BLaER1 (cell line): Measurements from ENCODE around the gene CIROP.

Experiments used
- H3K27ac ChIP-seq: shearing (Covaris generic); formaldehyde crosslinking; 2 replicates; pipeline ENCODE4 v1.8.1; 2022
- H3K27me3 ChIP-seq: shearing (Covaris generic); formaldehyde crosslinking; 2 replicates; pipeline ENCODE4 v1.8.1; 2022
- H3K36me3 ChIP-seq: shearing (Covaris generic); formaldehyde crosslinking; 2 replicates; pipeline ENCODE4 v1.8.1; 2022
- H3K4me1 ChIP-seq: shearing (Covaris generic); formaldehyde crosslinking; 2 replicates; pipeline ENCODE4 v1.8.1; 2022
- H3K4me2 ChIP-seq: shearing (Covaris generic); formaldehyde crosslinking; 2 replicates; pipeline ENCODE4 v1.8.1; 2022
- H3K4me3 ChIP-seq: shearing (Covaris generic); formaldehyde crosslinking; 2 replicates; pipeline ENCODE4 v1.8.1; 2022
- H3K9ac ChIP-seq: shearing (Covaris generic); formaldehyde crosslinking; 2 replicates; pipeline ENCODE4 v1.8.1; 2022
- H3K9me3 ChIP-seq: shearing (Covaris generic); formaldehyde crosslinking; 2 replicates; pipeline ENCODE4 v1.8.1; 2022
- H4K20me1 ChIP-seq: shearing (Covaris generic); formaldehyde crosslinking; 2 replicates; pipeline ENCODE4 v1.8.1; 2022
- Cebpa-rat ChIP-seq: shearing (Covaris generic); IDR thresholded peaks from 2 replicates; pipeline ENCODE4 v1.8.1; 2022

The CIROP gene

GRCh38 chr14:23058654-23059504 lies 45.9 kb downstream of the CIROP start:
- H3K27ac ChIP-seq = no peak overlapping the region
- peaks cover 57% of the 10 kb centered on the region for H3K4me1 ChIP-seq
- 0 out of 2 replicates have a peak, but pooled peaks cover 7% of the 10 kb centered on the region for H3K27me3 ChIP-seq
- no peak overlapping the region for H3K4me3 ChIP-seq
- H3K9ac ChIP-seq = no peak overlapping the region; the same call in 1 of the 2 replicates
- peaks cover 57% of the 10 kb centered on the region for H3K36me3 ChIP-seq
- H3K4me2 ChIP-seq = peak overlapping the region; percentile 97
- H3K9me3 ChIP-seq = no peaks in the 10 kb centered on the region
- peaks cover 55% of the 10 kb centered on the region for H4K20me1 ChIP-seq
- no peak for TF ChIP-seq Cebpa-rat

DNA sequence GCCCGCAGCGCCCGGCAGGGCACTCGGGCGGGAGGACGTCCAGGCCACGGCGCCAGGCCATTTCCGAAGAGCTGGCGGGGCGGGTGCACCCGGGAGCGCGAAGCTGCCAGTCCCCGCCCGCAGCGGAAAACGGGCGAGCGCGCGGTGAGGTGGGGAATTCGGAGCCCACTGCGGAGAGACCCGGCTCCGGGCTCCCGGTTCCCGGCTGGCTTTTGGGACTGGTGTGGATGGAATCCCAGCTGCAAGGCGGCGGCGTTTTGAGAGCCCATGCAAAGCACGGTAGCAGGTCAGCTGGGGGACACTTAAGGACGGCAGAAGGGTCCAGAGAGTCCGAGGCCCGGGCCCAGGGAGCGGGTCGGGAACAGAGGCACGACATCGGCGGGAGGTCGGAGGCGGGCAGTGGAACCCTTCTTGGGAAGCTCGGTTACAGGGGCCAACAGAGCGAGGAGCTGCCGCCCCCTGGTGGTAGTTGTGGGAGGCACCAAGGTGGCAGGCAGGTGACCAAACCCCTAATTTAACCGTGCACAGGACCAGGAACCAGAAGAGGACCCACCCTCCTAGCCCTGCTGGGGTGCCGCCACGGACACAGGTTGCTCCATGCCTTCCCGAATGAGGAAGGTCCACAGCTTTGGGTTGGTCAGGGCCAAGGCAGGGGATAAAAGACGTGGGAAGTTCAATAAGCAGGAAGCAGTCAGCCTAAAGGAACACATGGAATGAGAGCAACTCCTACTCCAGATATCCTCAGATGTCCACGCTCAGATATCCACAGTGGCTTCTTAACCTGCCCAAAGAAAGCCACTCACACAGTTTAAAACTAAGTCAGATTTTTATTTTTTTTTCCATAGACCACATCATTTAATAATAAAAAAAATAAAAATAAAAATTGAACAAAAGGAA lies 46.8 kb downstream of the CIROP start:
- H3K9ac ChIP-seq = peak overlapping the region; percentile 77
- 0 out of 2 replicates have a peak, but pooled peaks cover 7% of the 10 kb centered on the region for H3K27me3 ChIP-seq
- H3K4me3 ChIP-seq = peak overlapping the region; percentile 75
- no peaks in the 10 kb centered on the region for H3K9me3 ChIP-seq
- H3K4me1 ChIP-seq = peaks cover 57% of the 10 kb centered on the region
- no peak for TF ChIP-seq Cebpa-rat
- peak overlapping the region; percentile 97 for H3K4me2 ChIP-seq
- H3K27ac ChIP-seq = no peak overlapping the region
- H4K20me1 ChIP-seq = peaks cover 48% of the 10 kb centered on the region
- H3K36me3 ChIP-seq = peaks cover 51% of the 10 kb centered on the region

GRCh38 chr14:23056956-23057756 lies 47.6 kb downstream of the CIROP start, which contains the start of gene CDH24:
CDH24 (minus strand) TSS chr14:23057520; CDS start chr14:23055733, 1,787 bp downstream.
- Histone ChIP-seq H3K27ac (peak within 1 kb of the TSS; percentile 41; the same call in 1 of the 2 replicates), H3K36me3 (peaks cover 43% of the 10 kb centered on the region), H3K4me3 (peak within 1 kb of the TSS; percentile 75), H3K9me3 (no peaks in the 10 kb centered on the region), H4K20me1 (peaks cover 39% of the 10 kb centered on the region), H3K4me1 (peaks cover 57% of the 10 kb centered on the region), H3K4me2 (peak within 1 kb of the TSS; percentile 97), H3K27me3 (0 out of 2 replicates have a peak, but pooled peaks cover 7% of the 10 kb centered on the region), H3K9ac (peak within 1 kb of the TSS; percentile 77)
- TF ChIP-seq Cebpa-rat = no peak

GRCh38 chr14:23056145-23056955 lies 48.4 kb downstream of the CIROP start:
- Histone ChIP-seq H3K36me3 (peaks cover 35% of the 10 kb centered on the region), H3K4me2 (peak overlapping the region; percentile 97), H3K4me1 (peaks cover 57% of the 10 kb centered on the region), H3K9me3 (no peaks in the 10 kb centered on the region), H4K20me1 (peaks cover 37% of the 10 kb centered on the region), H3K27ac (no peak overlapping the region), H3K27me3 (0 out of 2 replicates have a peak, but pooled peaks cover 7% of the 10 kb centered on the region), H3K9ac (peak overlapping the region; percentile 77), H3K4me3 (peak overlapping the region; percentile 75)
- TF ChIP-seq Cebpa-rat = no peak

DNA sequence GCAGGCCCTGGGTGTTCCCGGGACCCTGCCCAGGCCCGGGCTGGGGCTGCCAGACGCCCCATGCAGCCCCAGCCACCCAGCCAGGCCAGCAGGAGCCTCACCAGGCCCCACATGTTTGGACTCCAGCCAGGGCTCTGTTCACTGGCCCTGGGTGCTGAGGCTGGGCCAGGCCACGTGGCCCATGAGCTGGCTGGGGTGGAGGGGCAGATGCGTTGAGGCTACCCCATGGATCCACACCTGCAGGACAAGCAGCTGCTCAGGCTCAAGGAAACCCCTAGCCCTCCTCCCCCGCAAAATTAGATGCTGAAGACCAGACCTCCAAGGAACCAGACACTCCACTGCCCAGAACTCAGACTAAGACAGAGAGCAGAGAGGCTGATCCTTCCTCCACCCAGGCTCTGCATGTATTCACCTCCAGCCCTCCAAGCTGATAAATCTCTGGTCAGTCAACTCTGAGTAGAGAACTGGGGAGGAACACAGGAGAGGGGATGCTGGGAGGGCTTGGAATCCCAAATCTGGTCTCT lies 49.1 kb downstream of the CIROP start:
- Histone ChIP-seq H3K27ac (0 out of 2 replicates have a peak overlapping the region, but pooled peaks have one; percentile 35), H3K36me3 (peaks cover 29% of the 10 kb centered on the region), H3K9ac (peak overlapping the region; percentile 77; the same call in 1 of the 2 replicates), H3K4me2 (peak overlapping the region; percentile 97), H4K20me1 (peaks cover 31% of the 10 kb centered on the region), H3K4me1 (peaks cover 51% of the 10 kb centered on the region), H3K27me3 (0 out of 2 replicates have a peak, but pooled peaks cover 7% of the 10 kb centered on the region), H3K4me3 (no peak overlapping the region), H3K9me3 (no peaks in the 10 kb centered on the region)
- TF ChIP-seq Cebpa-rat = no peak

- no peak for TF ChIP-seq Cebpa-rat
- no peak overlapping the region for H3K27ac ChIP-seq
- H3K9me3 ChIP-seq = no peaks in the 10 kb centered on the region
- H3K27me3 ChIP-seq = 0 out of 2 replicates have a peak, but pooled peaks cover 7% of the 10 kb centered on the region
- H3K4me3 ChIP-seq = no peak overlapping the region
- H3K9ac ChIP-seq = 0 out of 2 replicates have a peak overlapping the region, but pooled peaks have one; percentile 77
- peaks cover 26% of the 10 kb centered on the region for H4K20me1 ChIP-seq
- peaks cover 23% of the 10 kb centered on the region for H3K36me3 ChIP-seq
- H3K4me1 ChIP-seq = peaks cover 46% of the 10 kb centered on the region
- peak overlapping the region; percentile 97; the same call in 1 of the 2 replicates for H3K4me2 ChIP-seq
Observed at GRCh38 chr14:23055147-23055550, 49.6 kb downstream of the CIROP start.

DNA sequence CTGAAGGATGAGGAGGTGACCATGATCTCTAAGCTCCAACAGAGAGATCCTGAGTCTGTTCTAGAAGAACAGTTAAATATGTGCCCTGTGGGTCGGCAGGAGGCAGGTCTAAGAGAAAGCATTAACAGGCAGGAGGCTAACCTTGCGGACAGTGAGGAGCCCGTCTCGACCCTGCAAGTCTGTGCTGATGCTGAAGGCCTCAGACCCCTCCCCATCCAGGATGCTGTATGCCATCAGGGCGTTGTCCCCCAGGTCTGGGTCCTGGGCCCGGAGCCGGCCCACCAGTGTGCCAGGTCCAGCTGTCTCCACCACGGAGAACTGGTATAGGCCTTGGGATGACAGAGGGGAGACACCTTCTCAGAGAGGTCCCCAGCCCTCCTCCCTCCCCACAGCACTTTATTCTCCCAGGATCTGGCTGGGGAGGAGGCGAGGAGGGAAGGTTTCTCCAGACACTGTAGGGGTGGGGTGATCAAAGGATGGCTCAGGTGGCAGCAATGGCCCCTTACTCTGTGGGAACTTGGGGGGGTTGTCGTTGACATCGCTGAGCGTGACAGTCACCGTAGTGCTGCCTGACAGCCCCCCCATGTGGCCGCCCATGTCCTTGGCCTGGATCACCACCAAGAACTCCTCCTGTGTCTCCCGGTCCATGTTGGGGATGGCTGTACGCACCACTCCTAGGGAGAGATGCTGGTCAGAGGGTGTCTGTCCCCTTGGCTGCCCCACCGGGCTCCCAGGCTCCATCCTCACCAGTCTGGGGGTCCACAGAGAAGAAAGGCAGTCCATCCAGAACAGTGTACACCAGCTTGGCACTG lies 50.6 kb downstream of the CIROP start:
- peaks cover 36% of the 10 kb centered on the region for H3K4me1 ChIP-seq
- no peak for TF ChIP-seq Cebpa-rat
- no peak overlapping the region for H3K4me3 ChIP-seq
- no peaks in the 10 kb centered on the region for H3K9me3 ChIP-seq
- peaks cover 19% of the 10 kb centered on the region for H3K36me3 ChIP-seq
- H3K27me3 ChIP-seq = 0 out of 2 replicates have a peak, but pooled peaks cover 7% of the 10 kb centered on the region
- no peak overlapping the region for H3K9ac ChIP-seq
- H3K4me2 ChIP-seq = no peak overlapping the region
- no peak overlapping the region for H3K27ac ChIP-seq
- H4K20me1 ChIP-seq = peaks cover 17% of the 10 kb centered on the region
